GM12891 (cell line): Measurements from ENCODE around the gene SIDT2.

ENCODE experiments used
- PAX5 ChIP-seq: IDR thresholded peaks from 2 replicates; pipeline ENCODE4 v1.6.1; 2011; ENCODE audit warnings: low read length, moderate library complexity, mild to moderate bottlenecking; ENCODE audit not compliant: insufficient read depth, severe bottlenecking
- POLR2A ChIP-seq: IDR thresholded peaks from 2 replicates; pipeline ENCODE4 v1.6.1; 2011; ENCODE audit warnings: low read depth, low read length, control low read depth
- POLR2AphosphoS5 ChIP-seq: IDR thresholded peaks from 2 replicates; pipeline ENCODE4 v1.6.1; 2011; ENCODE audit warnings: low read depth, low read length, control low read depth
- SPI1 ChIP-seq: IDR thresholded peaks from 2 replicates; pipeline ENCODE4 v1.6.1; 2011; ENCODE audit warnings: low read depth, low read length, control low read depth

DNA sequence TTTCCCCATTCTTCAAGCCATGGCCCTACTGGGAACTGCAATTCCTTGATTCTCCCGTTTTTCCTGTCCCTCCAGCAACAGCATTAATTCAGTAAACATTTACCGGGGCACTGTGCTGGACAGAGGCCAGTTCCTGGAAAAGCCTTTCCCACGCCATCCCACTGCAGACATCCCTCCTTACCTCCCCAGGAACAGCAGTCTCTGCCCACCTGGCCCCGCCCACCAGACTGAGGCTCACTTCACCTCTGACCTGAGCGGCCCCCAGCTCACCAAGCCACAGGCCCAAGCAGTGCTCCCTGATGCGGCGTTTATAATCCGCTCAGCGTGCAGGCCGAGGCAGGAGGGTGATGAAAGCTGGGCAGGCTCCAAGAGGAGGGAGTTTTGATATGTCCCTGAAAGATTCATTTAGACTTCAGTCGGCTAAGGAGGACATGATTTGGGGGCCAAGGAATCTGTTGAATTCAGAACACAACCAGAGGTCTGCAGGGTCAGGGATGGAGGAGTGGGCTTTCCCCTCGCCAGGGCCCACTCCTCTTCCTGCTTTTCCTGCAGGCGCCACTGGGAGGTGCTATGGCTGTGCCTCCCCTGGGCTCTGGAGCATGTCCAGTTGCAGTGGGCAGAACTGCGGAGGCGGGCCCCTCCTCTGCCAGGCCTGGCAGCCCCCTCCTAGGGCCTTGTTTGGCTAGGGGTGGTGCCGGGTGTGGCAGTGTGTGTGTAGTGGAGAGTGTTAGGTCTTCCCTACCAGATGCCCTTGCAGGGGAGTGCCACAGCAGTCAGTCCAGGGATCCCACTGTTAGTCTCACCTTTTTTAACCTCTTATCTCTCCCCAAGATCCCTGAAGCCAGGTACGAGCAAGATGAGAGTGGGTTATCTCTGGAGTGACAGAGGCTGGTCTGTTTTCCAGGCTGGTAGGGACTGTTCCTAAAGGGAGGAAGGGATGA lies 19.2 kb downstream of the SIDT2 start:
- TF ChIP-seq POLR2A (no peak), POLR2AphosphoS5 (no peak), PAX5 (no peak), SPI1 (no peak)
